ENCODE data around the gene SLC39A2. TPM values are rescaled to one million over a fixed set of nuclear protein-coding genes. Genes with fewer than 3 reads are reported as not detected.
"Not testable (repeated sequence)": the region's sequence is repeated elsewhere in the genome, so short reads cannot be mapped to it uniquely, and the experiment has no call there.

Gene SLC39A2
- total RNA-seq, 1 donor from 2014 or later: not detected

GRCh38 chr14:21040370-21040925 is 41.4 kb downstream of the SLC39A2 start:
- intact Hi-C loops (cut with micrococcal nuclease): loop anchor here (2.0 kb wide), 1 partner anchor 26 kb away; no protein-coding TSS in a partner anchor

GRCh38 chr14:21040941-21041340 is 41.8 kb downstream of the SLC39A2 start:
- not testable (repeated sequence) for DNase-seq, ATAC-seq
- intact Hi-C loops (cut with micrococcal nuclease): loop anchor here (2.0 kb wide), 1 partner anchor 26 kb away; no protein-coding TSS in a partner anchor

More at GRCh38 chr14:21040370-21040925, 41.4 kb downstream of the SLC39A2 start:
- no peak for DNase-seq
- ATAC-seq: no peak

- ATAC-seq (no peak), DNase-seq (no peak)
- intact Hi-C loops (cut with micrococcal nuclease): loop anchor here (2.0 kb wide), 1 partner anchor 27 kb away; no protein-coding TSS in a partner anchor
Observed at GRCh38 chr14:21041676-21042433, 42.8 kb downstream of the SLC39A2 start, which contains the start of gene RNASE7. RNASE7 (plus strand) TSS chr14:21042362; CDS start chr14:21042993, 631 bp downstream.

GRCh38 chr14:21042918-21043317 is 43.8 kb downstream of the SLC39A2 start:
- DNase-seq: peak; percentile 42
- intact Hi-C loops (cut with micrococcal nuclease): no loop called here
- ATAC-seq: peak; percentile 24

GRCh38 chr14:21043387-21043973 is 44.4 kb downstream of the SLC39A2 start:
- intact Hi-C loops (cut with micrococcal nuclease): no loop called here
- ATAC-seq: peak; percentile 17

GRCh38 chr14:21043974-21044618 is 45.0 kb downstream of the SLC39A2 start:
- ATAC-seq: peak; percentile 39
- peak; percentile 53 for DNase-seq
- intact Hi-C loops (cut with micrococcal nuclease): no loop called here

More at GRCh38 chr14:21043387-21043973, 44.4 kb downstream of the SLC39A2 start:
- DNase-seq: no peak

- no peak for ATAC-seq
- DNase-seq: no peak
- intact Hi-C loops (cut with micrococcal nuclease): no loop called here
Observed at GRCh38 chr14:21047378-21047781, 48.3 kb downstream of the SLC39A2 start.

GRCh38 chr14:21048638-21049037 is 49.5 kb downstream of the SLC39A2 start:
- peak; percentile 42 for ATAC-seq
- DNase-seq: no peak
- intact Hi-C loops (cut with micrococcal nuclease): no loop called here

GRCh38 chr14:21049271-21049673 is 50.2 kb downstream of the SLC39A2 start:
- intact Hi-C loops (cut with micrococcal nuclease): no loop called here
- no peak for ATAC-seq
- no peak for DNase-seq

GRCh38 chr14:21050597-21050996 is 51.5 kb downstream of the SLC39A2 start:
- ATAC-seq (no peak), DNase-seq (no peak)
- intact Hi-C loops (cut with micrococcal nuclease): no loop called here

Small RNAs within 50 kb of the gene (microRNA-seq; reads per million reads assigned to microRNA genes)
- gene MIR6717 (ENCODE audit: borderline number of aligned reads): not detected

Other genes starting within 250 kb of the SLC39A2 start
- gene EDDM3B, start 230.9 kb upstream of the SLC39A2 start, total RNA-seq: not detected
- 6.1 TPM for gene RNASE6, start 218.0 kb upstream of the SLC39A2 start, total RNA-seq
- 283 TPM for gene RNASE1, start 196.4 kb upstream of the SLC39A2 start, total RNA-seq
- not detected for gene RNASE3, start 107.9 kb upstream of the SLC39A2 start, total RNA-seq
- 2.9 TPM for gene RNASE2, start 43.8 kb upstream of the SLC39A2 start, total RNA-seq
- gene METTL17, start 9.3 kb upstream of the SLC39A2 start, total RNA-seq: 44.4 TPM
- gene NDRG2, start 25.8 kb downstream of the SLC39A2 start, total RNA-seq: 315 TPM
- 1.2 TPM for gene TPPP2, start 30.9 kb downstream of the SLC39A2 start, total RNA-seq
- not detected for gene RNASE13, start 35.5 kb downstream of the SLC39A2 start, total RNA-seq
- gene RNASE7, start 43.1 kb downstream of the SLC39A2 start, total RNA-seq: not detected
- gene RNASE8, start 58.5 kb downstream of the SLC39A2 start, total RNA-seq: not detected
- gene ARHGEF40, start 71.0 kb downstream of the SLC39A2 start, total RNA-seq: 23.1 TPM
- gene ZNF219, start 99.4 kb downstream of the SLC39A2 start, total RNA-seq: 57.0 TPM
- 0.20 TPM for gene TMEM253, start 101.8 kb downstream of the SLC39A2 start, total RNA-seq
- gene OR5AU1, start 156.8 kb downstream of the SLC39A2 start, total RNA-seq: not detected

All from left ventricle myocardium superior (tissue), 1 donor.